ENCODE results near the gene FMNL2.

GRCh38 chr2:152343426-152343825 lies 8.5 kb downstream of the FMNL2 start:
- TF ChIP-seq EZH2 (optimal IDR thresholded peaks at IDR 0.05; ENCODE audit: low read depth, low read length) (no peak), CTCF (IDR thresholded peaks at IDR 0.05; ENCODE audit: low read length) (no peak), EZH2phosphoT487 (IDR thresholded peaks at IDR 0.05; ENCODE audit: low read length) (no peak)

Data from MM.1S (cell line).